ENCODE data around the gene AK9.
"Not testable (repeated sequence)": the region's sequence is repeated elsewhere in the genome, so short reads cannot be mapped to it uniquely, and the experiment has no call there.

The AK9 gene

GRCh38 chr6:109478222-109478805, 212.7 kb downstream of the AK9 start:
- no peak for DNase-seq

- no peak for DNase-seq
These were observed 213.3 kb downstream of the AK9 start for GRCh38 chr6:109477725-109478124.

GRCh38 chr6:109477184-109477583, 213.8 kb downstream of the AK9 start:
- no peak for DNase-seq

GRCh38 chr6:109475625-109476024, 215.4 kb downstream of the AK9 start:
- DNase-seq, result no peak

- DNase-seq, result no peak
These were observed 216.0 kb downstream of the AK9 start for GRCh38 chr6:109474995-109475394.

- no peak for DNase-seq
These were observed 217.9 kb downstream of the AK9 start for GRCh38 chr6:109473120-109473519.

GRCh38 chr6:109472132-109472995, 218.6 kb downstream of the AK9 start:
- DNase-seq, result no peak

GRCh38 chr6:109471105-109471810, 219.7 kb downstream of the AK9 start:
- no peak for DNase-seq

- no peak for DNase-seq
These were observed 221.3 kb downstream of the AK9 start for GRCh38 chr6:109469591-109470189.

- DNase-seq, result no peak
These were observed 223.3 kb downstream of the AK9 start for GRCh38 chr6:109467696-109468095.

- DNase-seq, result no peak
These were observed 224.6 kb downstream of the AK9 start for GRCh38 chr6:109466212-109466923.

- DNase-seq, result peak; percentile 34
These were observed 225.2 kb downstream of the AK9 start for GRCh38 chr6:109465772-109466171.

- DNase-seq, result no peak
These were observed 229.1 kb downstream of the AK9 start for GRCh38 chr6:109461733-109462526.

- DNase-seq, result not testable (repeated sequence)
These were observed 229.8 kb downstream of the AK9 start for GRCh38 chr6:109461205-109461604.

- DNase-seq, result no peak
These were observed 230.7 kb downstream of the AK9 start for GRCh38 chr6:109460161-109460829.

GRCh38 chr6:109458774-109459531, 232.0 kb downstream of the AK9 start:
- no peak for DNase-seq

GRCh38 chr6:109457562-109457996, 233.4 kb downstream of the AK9 start:
- no peak for DNase-seq

- DNase-seq, result no peak
These were observed 234.1 kb downstream of the AK9 start for GRCh38 chr6:109456710-109457561.

- peak; percentile 77 for DNase-seq
These were observed 234.9 kb downstream of the AK9 start for GRCh38 chr6:109456111-109456583.

All from NCI-H1105 (cell line).